H1 (cell line): Measurements from ENCODE around the gene MPRIP. TPM values are rescaled to one million over a fixed set of nuclear protein-coding genes. Genes with fewer than 3 reads are reported as not detected.

Source experiments
- CTCF ChIA-PET: fragments of 300-600 bp; sonication (Branson Sonifier 250); formaldehyde crosslinking; loops from one replicate; lab custom pipeline; 2021; ENCODE audit not compliant: partially characterized antibody; lab: Charles Lee
- POLR2A ChIA-PET: fragments of 300-600 bp; sonication (Branson Sonifier 250); formaldehyde crosslinking; loops from one replicate; lab custom pipeline; 2021; ENCODE audit warnings: inconsistent platforms; ENCODE audit not compliant: partially characterized antibody; lab: Charles Lee
- DNase-seq, 2 experiments: peaks; one replicate each; pipeline versions ENCODE4 v3.0.0 to v3.0.0-alpha.2; 2010 to 2022; ENCODE audit warnings: low spot score in 2 of 2, low read depth in 1 of 2, mixed read lengths in 1 of 2
- FAIRE-seq: peaks from 2 replicates; lab custom pipeline; 2011; peaks lifted over from hg19 to GRCh38; lab: Jason Lieb, UNC
- H2AFZ ChIP-seq: 2 replicates; pipeline ENCODE4 v1.8.1; 2012; ENCODE audit warnings: low read length, inconsistent platforms
- H2AK5ac ChIP-seq: 2 replicates; pipeline ENCODE4 v1.6.1; 2013; ENCODE audit warnings: low read depth, low read length
- H2BK120ac ChIP-seq: replicated peaks from 2 replicates; pipeline ENCODE3; 2013; ENCODE audit warnings: low read depth, low read length, inconsistent platforms
- H2BK12ac ChIP-seq: 2 replicates; pipeline ENCODE4 v1.6.1; 2013; ENCODE audit warnings: low read depth, low read length
- H2BK15ac ChIP-seq: 2 replicates; pipeline ENCODE4 v1.6.1; 2013; ENCODE audit warnings: low read length
- H2BK20ac ChIP-seq: 2 replicates; pipeline ENCODE4 v1.6.1; 2013; ENCODE audit warnings: low read length
- H2BK5ac ChIP-seq: 2 replicates; pipeline ENCODE4 v1.6.1; 2013; ENCODE audit warnings: low read depth, low read length
- H3K14ac ChIP-seq: 2 replicates; pipeline ENCODE4 v1.6.1; 2013; ENCODE audit warnings: inconsistent platforms; ENCODE audit not compliant: insufficient read length
- H3K18ac ChIP-seq: 2 replicates; pipeline ENCODE4 v1.6.1; 2013; ENCODE audit warnings: low read length; ENCODE audit errors: extremely low read depth
- H3K23ac ChIP-seq: 2 replicates; pipeline ENCODE4 v1.6.1; 2013; ENCODE audit warnings: inconsistent platforms; ENCODE audit not compliant: insufficient read length
- H3K23me2 ChIP-seq: 2 replicates; pipeline ENCODE4 v1.6.1; 2013; ENCODE audit warnings: low read depth, low read length
- H3K27ac ChIP-seq: 2 replicates; pipeline ENCODE4 v1.6.1; 2011; ENCODE audit warnings: low read depth, low read length, inconsistent platforms
- H3K27me3 ChIP-seq, 4 experiments: replicated peaks in 1 of 4; 1 replicate in 1 of 4; 2 replicates in 3 of 4; pipeline versions ENCODE4 v1.6.1 to v1.8.1; 2011 to 2013; ENCODE audit warnings: low read length in 3 of 4, mild to moderate bottlenecking in 3 of 4, inconsistent platforms in 2 of 4, mixed read lengths in 2 of 4, moderate library complexity in 1 of 4; ENCODE audit not compliant: control insufficient read depth in 3 of 4, insufficient read depth in 3 of 4; ENCODE audit errors: extremely low read depth in 1 of 4
- H3K36me3 ChIP-seq, 4 experiments: 2 replicates each; pipeline versions ENCODE4 v1.6.1 to v1.8.1; 2011 to 2013; ENCODE audit warnings: mild to moderate bottlenecking in 4 of 4, low read length in 3 of 4, moderate library complexity in 2 of 4, control low read depth in 1 of 4, inconsistent platforms in 1 of 4; ENCODE audit not compliant: insufficient read depth in 4 of 4, control insufficient read depth in 2 of 4
- H3K4ac ChIP-seq: replicated peaks from 2 replicates; pipeline ENCODE3; 2013; ENCODE audit warnings: low read length, low read depth, mixed read lengths, inconsistent platforms; ENCODE audit not compliant: insufficient read length
- H3K4me1 ChIP-seq, 4 experiments: replicated peaks in 1 of 4; 1 replicate in 1 of 4; 2 replicates in 3 of 4; pipeline versions ENCODE4 v1.6.1 to v1.8.1; 2011 to 2013; ENCODE audit warnings: low read length in 3 of 4, inconsistent platforms in 2 of 4, mixed read lengths in 1 of 4; ENCODE audit not compliant: insufficient read depth in 4 of 4, control insufficient read depth in 3 of 4
- H3K4me2 ChIP-seq, 2 experiments: 2 replicates each; pipeline versions ENCODE4 v1.6.1 to v1.8.1; 2011 to 2013; ENCODE audit warnings: low read depth in 2 of 2, low read length in 2 of 2, control low read depth in 1 of 2, inconsistent platforms in 1 of 2, mild to moderate bottlenecking in 1 of 2; ENCODE audit not compliant: insufficient read depth in 1 of 2
- H3K4me3 ChIP-seq, 4 experiments: fragments of 200-600, 300-600 bp in 1 of 4; sonication (generic), shearing (Covaris generic), sonication (Bioruptor Twin) in 1 of 4; 2 replicates each; pipeline versions ENCODE4 v1.5.1 to v1.8.1; 2011 to 2016; ENCODE audit warnings: low read length in 4 of 4, low read depth in 3 of 4, control low read depth in 2 of 4, inconsistent platforms in 2 of 4, mild to moderate bottlenecking in 2 of 4, mixed read lengths in 1 of 4, moderate library complexity in 1 of 4; ENCODE audit not compliant: insufficient read depth in 2 of 4; ENCODE audit errors: extremely low read depth in 1 of 4
- H3K56ac ChIP-seq: replicated peaks from 2 replicates; pipeline ENCODE3; 2013; ENCODE audit warnings: low read depth, mild to moderate bottlenecking, mixed read lengths, low read length, inconsistent platforms; ENCODE audit not compliant: insufficient read length
- H3K79me1 ChIP-seq: 2 replicates; pipeline ENCODE4 v1.6.1; 2013; ENCODE audit warnings: low read depth, low read length, control low read depth
- H3K79me2 ChIP-seq, 2 experiments: 2 replicates each; pipeline versions ENCODE4 v1.6.1 to v1.8.1; 2012 to 2013; ENCODE audit warnings: low read length in 2 of 2, mild to moderate bottlenecking in 2 of 2, inconsistent platforms in 1 of 2; ENCODE audit not compliant: insufficient read depth in 2 of 2, control insufficient read depth in 1 of 2
- H3K9ac ChIP-seq, 4 experiments: replicated peaks in 1 of 4; 1 replicate in 1 of 4; 2 replicates in 3 of 4; pipeline versions ENCODE4 v1.6.1 to v1.8.1; 2011 to 2013; ENCODE audit warnings: low read depth in 3 of 4, low read length in 3 of 4, control low read depth in 2 of 4, mild to moderate bottlenecking in 2 of 4, moderate library complexity in 2 of 4, inconsistent platforms in 1 of 4; ENCODE audit errors: extremely low read depth in 1 of 4
- H3K9me3 ChIP-seq, 2 experiments: 2 replicates each; pipeline versions ENCODE4 v1.6.1 to v1.8.1; 2012 to 2013; ENCODE audit warnings: mild to moderate bottlenecking in 2 of 2, moderate library complexity in 2 of 2, control low read depth in 1 of 2, inconsistent platforms in 1 of 2, low read depth in 1 of 2, low read length in 1 of 2, mixed read lengths in 1 of 2; ENCODE audit not compliant: insufficient read depth in 2 of 2
- H4K20me1 ChIP-seq, 2 experiments: replicated peaks in 1 of 2; 2 replicates each; pipeline versions ENCODE3 to v1.8.1; 2011 to 2013; ENCODE audit warnings: inconsistent platforms in 2 of 2, low read length in 2 of 2, mild to moderate bottlenecking in 1 of 2; ENCODE audit not compliant: insufficient read depth in 2 of 2, control insufficient read depth in 1 of 2
- H4K5ac ChIP-seq: 2 replicates; pipeline ENCODE4 v1.6.1; 2013; ENCODE audit warnings: low read length, low read depth, mixed read lengths, inconsistent platforms; ENCODE audit not compliant: insufficient read length
- H4K8ac ChIP-seq: 2 replicates; pipeline ENCODE4 v1.8.0; 2013; ENCODE audit warnings: mild to moderate bottlenecking, moderate library complexity, low read length, inconsistent platforms; ENCODE audit not compliant: insufficient read depth; ENCODE audit errors: extremely low read depth
- H4K91ac ChIP-seq: replicated peaks from 2 replicates; pipeline ENCODE3; 2013; ENCODE audit warnings: low read length, mixed read lengths, inconsistent platforms; ENCODE audit not compliant: insufficient read length
- ASH2L ChIP-seq: fragments of 200-600, 300-600 bp; sonication (generic); IDR thresholded peaks from one replicate; pipeline ENCODE4 v1.7.1; 2017; ENCODE audit warnings: low read length
- BACH1 ChIP-seq: IDR thresholded peaks from 2 replicates; pipeline ENCODE4 v1.6.1; 2012; ENCODE audit warnings: low read length, improper control_type of control experiment
- CBX5 ChIP-seq: fragments of 300-800, 300-1000 bp; sonication (generic); IDR thresholded peaks from 2 replicates; pipeline ENCODE4 v1.7.1; 2016; ENCODE audit warnings: antibody characterized with exemption, low read length, low read depth
- EZH2 ChIP-seq: fragments of 200-600 bp; sonication (generic); IDR thresholded peaks from 2 replicates; pipeline ENCODE4 v1.7.1; 2012; ENCODE audit warnings: low read depth, mild to moderate bottlenecking, moderate library complexity, low read length, inconsistent platforms; ENCODE audit not compliant: severe bottlenecking
- FOSL1 ChIP-seq: IDR thresholded peaks from 2 replicates; pipeline ENCODE4 v1.6.1; 2011; ENCODE audit warnings: mild to moderate bottlenecking, low read depth, low read length, moderate library complexity; ENCODE audit not compliant: insufficient read depth
- KDM4A ChIP-seq: IDR thresholded peaks from one replicate; pipeline ENCODE4 v1.7.1; 2012; ENCODE audit warnings: low read depth, mild to moderate bottlenecking, moderate library complexity, low read length, inconsistent platforms; ENCODE audit not compliant: severe bottlenecking
- MAFK ChIP-seq: IDR thresholded peaks from 2 replicates; pipeline ENCODE4 v1.6.1; 2012; ENCODE audit warnings: low read depth, mild to moderate bottlenecking, improper control_type of control experiment, low read length
- PHF8 ChIP-seq: fragments of 200-600 bp; sonication (generic); conservative IDR thresholded peaks from 2 replicates; pipeline ENCODE4 v1.7.1; 2012; ENCODE audit warnings: low read depth, mild to moderate bottlenecking, inconsistent platforms, low read length, moderate library complexity
- SAP30 ChIP-seq: fragments of 300-600 bp; sonication (generic); IDR thresholded peaks from 2 replicates; pipeline ENCODE4 v1.7.1; 2012; ENCODE audit warnings: low read length, moderate library complexity, mild to moderate bottlenecking, inconsistent platforms; ENCODE audit not compliant: insufficient read depth, insufficient replicate concordance
- SIN3A ChIP-seq, 2 experiments: IDR thresholded peaks in 1 of 2; conservative IDR thresholded peaks in 1 of 2; 2 replicates each; pipeline ENCODE4 v1.6.1; 2011 to 2012; ENCODE audit warnings: low read length in 2 of 2, improper control_type of control experiment in 1 of 2, low read depth in 1 of 2, mild to moderate bottlenecking in 1 of 2
- SIRT6 ChIP-seq: IDR thresholded peaks from one replicate; pipeline ENCODE4 v1.7.1; 2012; ENCODE audit warnings: low read length, inconsistent platforms
- SIX5 ChIP-seq: IDR thresholded peaks from 2 replicates; pipeline ENCODE4 v1.6.1; 2011; ENCODE audit warnings: mild to moderate bottlenecking, low read depth, low read length
- TCF12 ChIP-seq: IDR thresholded peaks from 2 replicates; pipeline ENCODE4 v1.6.1; 2011; ENCODE audit warnings: low read depth, mild to moderate bottlenecking, low read length
- USF2 ChIP-seq: IDR thresholded peaks from 2 replicates; pipeline ENCODE4 v1.6.1; 2011; ENCODE audit warnings: low read length, improper control_type of control experiment
- WGBS, 2 experiments: shearing (Covaris generic) in 1 of 2; methylation state at CpG; one replicate each; pipeline versions ENCODE4 v1.1.6 to v1.1.7; 2013 to 2015; ENCODE audit warnings: low lambda C conversion rate in 2 of 2, mixed read lengths in 2 of 2, inconsistent platforms in 1 of 2, low coverage in 1 of 2, missing lambda C conversion rate in 1 of 2; ENCODE audit not compliant: insufficient replicate concordance in 2 of 2, insufficient coverage in 1 of 2, insufficient read length in 1 of 2; ENCODE audit errors: extremely low coverage in 1 of 2, missing lambda C conversion rate in 1 of 2; 5-methylcytosine and 5-hydroxymethylcytosine counted together
- polyA plus RNA-seq, 7 experiments: library from polyadenylated mRNA; depleted of rRNA in 3 of 7; stranded (reverse) in 5 of 7; unstranded in 2 of 7; fragments of >200 nt in 5 of 7; fragments of 200-250 nt in 2 of 7; gene quantifications; 1 replicate in 5 of 7; 2 replicates in 1 of 7; 4 replicates in 1 of 7; pipeline versions ENCODE4 v1.2.1 to v1.2.3, GENCODE V29; 2011 to 2013; ENCODE audit warnings: missing spikeins in 2 of 7, mixed read lengths in 2 of 7
- total RNA-seq: library from RNA; stranded (reverse); fragmentation: NEBNext Ultra II Directional; extraction: Animal tissue kit (Norgen Biotek cat#: 25700); gene quantifications from 2 replicates; pipeline ENCODE4 v1.2.1, GENCODE V29; 2021

MPRIP gene
- total and polyA plus RNA-seq, 2 of the 8 experiments (the other 6 are each of a cell fraction or from before 2014, with no cell fraction given): 48.6 to 146 TPM

- no peak overlapping the region for H3K4me2 ChIP-seq
- H3K9ac ChIP-seq: no peak overlapping the region
- no peaks in the 10 kb centered on the region for H3K79me2 ChIP-seq
- FAIRE-seq (no peak), DNase-seq (no peak)
- no peak overlapping the region for H2BK12ac ChIP-seq
- ChIA-PET CTCF (interaction anchor here (0.9 to 2.6 kb wide), 5 partner anchors 23 to 155 kb away, joined by 3 to 14 read pairs (median 4); no protein-coding TSS in a partner anchor), POLR2A (no interaction called here)
- no peak overlapping the region for H3K27ac ChIP-seq
- no peak overlapping the region for H2BK20ac ChIP-seq
- no peak overlapping the region for H3K18ac ChIP-seq
- 88% methylated on average over 6 of the region's 6 CpGs; no CpG with 5 or more reads in 1 of the 2 experiments for WGBS, 2 experiments
- H4K20me1 ChIP-seq: no peaks in the 10 kb centered on the region
- no peaks in the 10 kb centered on the region for H3K23me2 ChIP-seq
- H2BK5ac ChIP-seq: no peak overlapping the region
- H4K5ac ChIP-seq: no peak overlapping the region
- no peak overlapping the region for H4K8ac ChIP-seq
- no peak overlapping the region for H3K4ac ChIP-seq
- H3K36me3 ChIP-seq: no peaks in the 10 kb centered on the region
- no peak overlapping the region for H2AK5ac ChIP-seq
- H3K4me1 ChIP-seq: no peaks in the 10 kb centered on the region; a peak in 1 of 7 replicates
- H3K9me3 ChIP-seq: no peaks in the 10 kb centered on the region
- no peak overlapping the region for H3K4me3 ChIP-seq
- H3K27me3 ChIP-seq: no peaks in the 10 kb centered on the region
- H2AFZ ChIP-seq: no peak overlapping the region
- no peak overlapping the region for H3K56ac ChIP-seq
- no peak overlapping the region for H2BK15ac ChIP-seq
- no peak overlapping the region for H2BK120ac ChIP-seq
- H4K91ac ChIP-seq: no peak overlapping the region
- no peaks in the 10 kb centered on the region for H3K79me1 ChIP-seq
- no peak overlapping the region for H3K23ac ChIP-seq
- H3K14ac ChIP-seq: no peak overlapping the region
- TF ChIP-seq TCF12: no peak
- TF ChIP-seq PHF8: no peak
- no peak for TF ChIP-seq SIRT6
- TF ChIP-seq MAFK: no peak
- no peak for TF ChIP-seq FOSL1
- no peak for TF ChIP-seq SIN3A (conservative IDR thresholded peaks at IDR 0.05 in 1 of 2, IDR thresholded peaks at IDR 0.05 in 1 of 2; ENCODE audit: low read depth in 1 of 2, low read length in 2 of 2)
- no peak for TF ChIP-seq ASH2L
- no peak for TF ChIP-seq EZH2
- TF ChIP-seq KDM4A: no peak
- TF ChIP-seq USF2: no peak
- no peak for TF ChIP-seq SAP30
- TF ChIP-seq CBX5: no peak
- TF ChIP-seq SIX5: no peak
- no peak for TF ChIP-seq BACH1
These were observed 27.0 kb upstream of the MPRIP start for GRCh38 chr17:17015230-17015629.
